HUDEP-2 (cell line): ENCODE measurements around the gene GSTT2B.
"Not testable (repeated sequence)": the region's sequence is repeated elsewhere in the genome, so short reads cannot be mapped to it uniquely, and the experiment has no call there.

Source experiments
- DNase-seq, 76 experiments: peaks; one replicate each; lab custom pipeline; 2025; ENCODE audit not compliant: unreplicated experiment in 76 of 76; lab: John Stamatoyannopoulos, UW

Gene GSTT2B

DNA sequence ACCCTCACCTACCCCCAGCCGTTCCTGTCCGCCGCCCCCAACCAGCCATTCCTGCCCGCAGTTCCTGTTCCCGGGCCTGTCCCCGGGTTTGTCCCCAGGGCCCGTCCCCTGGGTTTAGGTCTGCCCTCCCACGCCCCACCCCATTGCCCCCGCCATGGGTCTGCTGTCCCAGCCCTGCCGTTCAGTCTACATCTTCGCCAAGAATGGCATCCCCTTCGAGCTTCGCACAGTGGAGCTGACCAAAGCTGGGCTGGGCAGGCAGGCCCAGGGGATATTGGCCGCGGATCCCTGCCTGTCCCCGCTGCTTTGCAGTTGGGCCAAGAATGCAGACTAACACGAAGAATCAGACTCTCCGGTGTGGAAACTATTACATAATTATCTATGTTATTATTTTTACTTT, 11.2 kb downstream of the GSTT2B start:
- DNase-seq: not testable (repeated sequence)

DNA sequence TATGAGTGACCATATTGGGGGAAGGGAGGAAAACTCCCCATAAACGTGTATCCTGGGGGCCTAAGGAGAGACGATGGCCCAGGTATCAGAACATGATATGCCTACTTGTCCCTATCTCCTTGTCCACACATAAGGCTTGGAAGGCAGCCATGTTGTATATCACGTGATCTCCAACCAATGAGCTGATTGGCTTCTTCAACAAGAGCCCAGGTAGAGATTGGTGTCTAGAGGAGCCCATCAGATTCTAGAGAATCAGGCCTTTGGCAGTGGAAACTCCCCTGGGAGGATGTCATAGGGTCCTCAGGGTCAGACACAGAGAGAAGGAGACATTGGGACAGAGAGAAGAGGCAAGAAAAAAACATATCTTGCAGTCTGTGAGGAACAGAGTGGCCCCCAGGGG, 13.6 kb downstream of the GSTT2B start:
- DNase-seq: peak in 52 of 76 experiments; percentile 2 to 73 (median 31)

- DNase-seq: not testable (repeated sequence)
These were observed 20.8 kb downstream of the GSTT2B start for GRCh38 chr22:23940166-23940565.

GRCh38 chr22:23939017-23939357, 22.0 kb downstream of the GSTT2B start:
- no peak for DNase-seq

DNA sequence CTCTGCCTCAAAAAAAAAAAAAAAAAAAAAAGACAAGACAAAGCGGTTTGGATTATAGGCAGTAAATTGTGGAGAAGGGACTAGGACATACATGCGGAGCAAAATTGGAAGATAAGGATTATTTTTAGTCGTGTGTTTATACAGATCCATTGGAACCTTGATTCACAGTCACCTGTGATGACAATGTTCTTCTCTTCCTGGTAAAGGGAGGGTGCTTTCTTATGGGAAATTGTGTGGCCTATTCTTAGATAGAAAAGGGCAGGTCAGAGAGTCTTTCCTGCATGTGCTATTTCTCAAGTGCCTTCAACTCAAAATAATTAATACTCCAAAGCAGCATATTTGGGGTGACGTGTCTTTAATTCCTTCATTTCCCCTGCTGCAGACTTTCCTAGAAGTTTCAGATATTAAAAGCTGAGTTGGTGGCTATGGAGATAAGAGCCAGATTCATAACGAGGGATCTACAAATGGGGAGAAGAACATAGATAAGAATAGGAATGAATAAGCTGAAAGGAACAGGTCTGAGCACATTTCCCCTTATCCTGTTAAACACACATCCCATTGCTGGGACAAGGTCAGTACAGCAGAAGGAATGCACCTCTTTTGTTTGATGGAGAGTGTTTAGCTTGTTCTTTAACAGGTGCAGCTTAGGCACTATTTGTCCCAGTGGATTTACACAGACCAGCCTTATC, 22.5 kb downstream of the GSTT2B start:
- no peak for DNase-seq

- DNase-seq: no peak
These were observed 34.4 kb downstream of the GSTT2B start for GRCh38 chr22:23926561-23926960.

DNA sequence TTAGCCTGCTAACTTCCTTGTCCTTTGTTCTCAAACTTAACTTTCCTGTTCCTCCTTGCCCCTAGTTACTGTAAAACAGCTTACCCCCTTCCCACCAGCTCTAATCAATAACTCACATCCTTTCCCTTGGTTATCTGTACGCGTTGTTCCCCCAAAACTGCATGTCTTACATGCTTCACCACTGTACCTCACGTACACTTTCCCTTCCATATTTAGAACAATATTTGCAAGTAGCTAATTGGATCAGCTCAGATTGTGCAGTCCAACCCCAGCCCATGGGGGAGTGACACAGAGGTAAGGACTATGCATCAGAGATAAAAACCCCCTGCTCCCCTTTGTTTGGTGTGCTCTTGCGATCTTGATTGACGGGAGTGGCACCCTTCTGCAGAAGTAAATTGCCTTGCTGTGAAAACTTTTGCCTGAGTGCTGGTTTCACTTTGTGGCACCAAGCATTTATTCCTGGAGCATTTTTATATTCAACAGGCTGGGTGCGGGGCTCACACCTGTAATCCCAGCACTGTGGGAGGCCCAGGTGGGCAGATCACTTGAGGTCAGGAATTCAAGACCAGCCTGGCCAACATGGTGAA, 35.9 kb downstream of the GSTT2B start:
- no peak for DNase-seq

DNA sequence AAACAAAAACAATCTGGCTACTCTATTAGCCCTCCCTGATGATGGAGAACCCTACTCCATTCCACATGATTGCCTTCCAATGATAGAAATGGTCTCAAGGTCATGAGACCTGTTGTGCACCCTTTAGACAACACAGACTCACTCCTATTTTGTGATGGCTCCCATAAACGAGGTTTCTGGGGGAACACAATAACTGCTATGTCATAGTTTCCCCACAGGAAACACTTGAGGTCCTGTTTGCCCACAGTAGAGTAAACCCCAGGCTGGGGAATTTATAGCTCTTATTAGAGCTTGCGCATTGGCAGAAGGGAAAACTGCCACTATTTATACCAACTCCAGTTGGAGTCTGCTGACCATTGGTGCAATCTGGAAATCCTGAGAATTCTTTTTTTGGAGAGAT, 38.1 kb downstream of the GSTT2B start:
- DNase-seq: no peak

DNA sequence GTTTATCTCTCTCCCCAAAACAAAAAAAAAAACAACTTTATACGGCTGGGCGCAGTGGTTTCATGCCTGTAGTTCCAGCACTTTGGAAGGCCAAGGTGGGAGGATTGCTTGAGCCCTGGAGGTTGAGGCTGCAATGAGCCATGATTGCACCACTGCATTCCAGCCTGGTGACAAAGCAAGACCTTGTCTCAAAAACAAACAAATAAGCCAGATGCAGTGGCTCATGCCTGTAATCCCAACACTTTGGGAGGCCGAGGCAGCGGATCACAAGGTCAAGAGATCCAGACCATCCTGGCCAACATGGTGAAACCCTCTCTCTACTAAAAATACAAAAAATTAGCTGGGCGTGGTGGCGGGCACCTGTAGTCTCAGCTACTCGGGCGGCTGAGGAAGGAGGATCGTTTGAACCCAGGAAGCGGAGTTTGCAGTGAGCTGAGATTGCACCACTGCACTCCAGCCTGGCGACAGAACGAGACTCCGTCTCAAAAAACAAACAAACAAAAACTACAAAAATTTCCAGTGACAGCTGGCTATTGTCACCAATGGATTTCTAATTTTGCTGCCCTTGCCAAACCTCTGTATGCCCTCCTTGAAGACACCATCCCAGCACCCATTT, 39.3 kb downstream of the GSTT2B start:
- not testable (repeated sequence) for DNase-seq

DNA sequence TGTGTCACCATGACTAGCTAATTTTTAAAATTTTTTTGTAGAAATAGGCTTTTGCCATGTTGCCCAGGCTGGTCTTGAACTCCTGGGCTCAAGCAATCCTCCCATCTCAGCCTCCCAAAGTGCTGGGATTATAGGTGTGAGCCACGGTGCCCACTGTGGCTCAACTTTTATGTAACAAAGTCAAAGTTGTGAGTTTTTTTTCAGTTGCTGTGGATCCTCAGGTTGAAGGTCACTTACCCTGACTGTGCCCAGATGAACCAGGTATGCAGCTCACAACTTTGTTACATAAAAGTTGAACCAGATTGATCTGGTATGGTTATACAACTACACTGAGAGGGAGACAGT, 40.8 kb downstream of the GSTT2B start:
- not testable (repeated sequence) for DNase-seq

- no peak for DNase-seq
These were observed 45.7 kb downstream of the GSTT2B start for GRCh38 chr22:23915290-23915689.

DNA sequence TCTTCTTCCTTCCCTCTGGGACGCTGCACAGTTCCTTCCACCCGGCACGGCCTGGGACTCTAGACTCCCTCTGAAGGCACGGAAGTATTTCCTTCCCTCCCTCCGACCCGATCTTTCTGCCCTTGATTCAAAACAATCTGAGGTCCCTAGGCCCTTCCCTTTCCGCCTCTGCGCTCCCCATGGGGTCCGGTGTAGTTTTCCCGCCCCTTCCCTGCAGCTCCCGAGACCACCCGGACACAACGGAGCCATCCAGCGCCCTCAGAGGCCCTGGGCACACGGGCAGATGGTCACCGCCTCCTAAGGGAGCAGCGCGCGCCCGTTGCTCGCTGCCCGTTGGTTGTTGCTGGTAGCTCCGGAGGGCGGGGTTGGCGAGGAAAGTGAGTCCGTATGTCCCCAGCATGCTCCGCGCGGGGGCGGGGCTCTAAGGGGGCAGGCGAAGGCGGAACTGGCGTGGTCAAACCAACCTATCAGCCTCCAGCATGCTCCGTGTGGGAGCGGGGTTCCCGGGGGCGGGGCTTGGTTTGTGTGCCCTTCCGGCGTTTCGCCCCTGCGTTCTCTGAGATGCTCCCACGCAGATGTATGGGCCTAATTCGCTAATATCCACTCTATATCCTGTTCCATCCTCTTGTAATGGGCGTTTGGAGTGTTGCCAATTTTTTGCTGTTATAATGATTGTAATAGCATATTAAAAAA, 47.2 kb downstream of the GSTT2B start:
- DNase-seq: peak; percentile 47 to 100 (median 99)

DNA sequence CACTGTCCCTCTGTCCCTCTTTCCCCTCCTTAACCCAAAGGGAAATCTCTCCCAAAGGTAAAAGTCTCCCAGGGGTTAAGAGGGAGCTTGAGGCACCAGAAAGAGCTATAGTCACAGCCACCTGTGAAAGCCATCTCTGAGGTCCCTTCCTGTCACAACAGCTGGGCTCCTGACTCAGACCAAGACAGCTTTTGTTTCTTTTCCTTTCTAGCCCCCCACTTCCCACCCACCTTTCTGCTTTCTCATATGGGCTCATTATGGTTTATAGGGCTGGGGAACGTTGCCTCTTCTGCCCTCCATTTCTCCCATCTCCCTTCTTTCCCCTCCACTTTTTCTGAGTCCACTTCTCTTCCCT, 47.7 kb downstream of the GSTT2B start:
- no peak for DNase-seq

- no peak for DNase-seq
These were observed 48.6 kb downstream of the GSTT2B start for GRCh38 chr22:23912293-23912903.

DNA sequence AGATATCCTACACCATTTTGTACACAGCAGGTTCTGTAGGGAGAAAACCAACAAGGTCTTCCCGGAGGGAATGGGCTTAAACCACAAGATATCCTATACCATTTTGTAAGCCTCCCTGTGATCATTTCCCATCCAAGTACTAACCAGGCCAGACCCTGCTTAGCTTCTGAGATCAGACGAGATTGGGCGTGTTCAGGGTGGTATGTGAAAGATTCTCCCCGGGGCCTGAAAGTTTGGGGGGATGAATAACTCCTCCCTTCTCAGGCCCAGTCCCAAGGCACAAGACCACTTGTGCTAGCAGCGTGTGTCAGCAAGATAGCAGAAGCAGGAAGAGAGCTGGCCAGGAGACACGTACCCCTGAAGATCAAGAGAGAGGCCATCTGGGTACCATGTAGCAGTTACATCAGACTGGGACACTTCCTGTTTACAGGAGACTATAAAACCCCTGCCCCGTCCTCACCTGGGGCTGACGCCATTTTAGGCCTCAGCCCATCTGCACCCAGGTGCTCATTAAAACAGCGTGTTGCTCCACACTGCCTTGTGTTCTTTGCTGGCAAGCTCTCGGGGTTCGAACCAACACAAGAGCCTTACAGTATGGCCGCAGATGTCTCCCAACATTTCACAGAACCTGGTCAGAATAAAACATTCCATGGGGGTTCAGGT, 49.5 kb downstream of the GSTT2B start:
- no peak for DNase-seq

DNA sequence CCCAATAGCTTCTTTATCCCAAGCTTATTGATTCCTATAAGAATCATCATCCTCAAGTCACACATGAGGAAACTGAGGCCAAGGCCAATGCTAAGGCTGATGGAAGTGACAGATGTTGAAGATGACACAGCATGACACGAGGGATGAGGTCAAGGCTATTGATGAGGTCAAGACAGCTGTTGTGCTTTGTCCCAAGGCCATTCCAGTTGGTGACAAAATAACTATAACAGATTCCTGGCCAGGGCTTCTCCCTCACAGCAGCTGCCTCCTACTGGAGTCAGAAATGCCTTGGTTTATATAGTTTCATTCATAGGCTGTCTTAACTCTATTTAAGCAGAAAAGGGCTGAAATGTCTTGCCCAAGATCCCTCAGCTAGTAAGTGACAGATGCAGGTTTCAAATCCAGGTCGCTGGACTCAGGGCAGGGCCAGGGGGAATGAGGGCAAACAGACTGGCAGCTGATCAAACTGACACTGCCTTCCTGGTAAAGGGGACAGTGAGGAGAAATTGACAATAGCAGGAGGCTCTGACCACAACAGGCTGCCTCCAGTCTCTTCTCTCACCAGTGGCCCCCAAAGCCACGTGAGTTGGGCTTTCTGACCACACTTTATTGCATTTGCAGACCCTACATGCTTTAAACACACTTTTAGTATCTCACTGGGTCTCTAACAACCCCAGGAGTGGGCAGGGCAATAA, 50.4 kb downstream of the GSTT2B start:
- DNase-seq: no peak

- no peak for DNase-seq
These were observed 51.6 kb downstream of the GSTT2B start for GRCh38 chr22:23909296-23909898.

DNA sequence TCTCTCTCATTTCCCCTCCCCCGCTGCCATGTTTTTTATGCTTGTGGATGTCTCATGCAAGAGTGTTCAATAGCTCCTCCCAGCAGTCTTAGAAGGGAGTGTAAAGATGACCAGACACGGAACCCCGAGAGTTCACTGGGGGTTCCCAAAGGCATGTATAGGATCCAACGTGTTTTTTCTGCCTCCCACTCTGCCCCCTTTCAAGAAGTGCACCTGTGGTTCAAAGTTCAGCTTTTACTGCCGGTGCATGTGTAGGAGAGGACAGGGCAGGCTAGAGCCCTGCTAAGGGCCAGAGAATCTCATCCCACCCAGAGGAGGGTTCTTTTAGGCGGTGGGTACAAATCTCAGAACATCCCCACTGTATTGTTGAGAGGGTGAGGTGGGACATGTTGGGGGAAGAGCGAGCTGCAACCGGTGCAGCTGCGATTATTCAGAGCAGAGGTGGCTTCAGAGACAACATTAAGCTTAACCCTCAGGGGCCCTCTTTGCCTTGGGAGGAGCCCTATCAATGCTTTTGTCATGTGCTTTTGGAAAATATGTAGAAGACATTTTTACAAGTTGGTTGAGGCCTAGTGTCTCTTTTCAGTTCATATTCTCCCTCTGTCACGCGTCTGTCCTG, 52.3 kb downstream of the GSTT2B start:
- no peak for DNase-seq

GRCh38 chr22:23907423-23907822, 53.6 kb downstream of the GSTT2B start:
- not testable (repeated sequence) for DNase-seq
